GM12891 (cell line): ENCODE data around the gene ALDH9A1.

Experiments
- DNase-seq: peaks from one replicate; pipeline ENCODE4 v3.0.0; 2011; ENCODE audit warnings: low spot score; ENCODE audit not compliant: insufficient read length
- FAIRE-seq: peaks from 2 replicates; lab custom pipeline; 2011; peaks lifted over from hg19 to GRCh38; lab: Jason Lieb, UNC
- PAX5 ChIP-seq: IDR thresholded peaks from 2 replicates; pipeline ENCODE4 v1.6.1; 2011; ENCODE audit warnings: low read length, moderate library complexity, mild to moderate bottlenecking; ENCODE audit not compliant: insufficient read depth, severe bottlenecking
- POLR2A ChIP-seq: IDR thresholded peaks from 2 replicates; pipeline ENCODE4 v1.6.1; 2011; ENCODE audit warnings: low read depth, low read length, control low read depth
- POLR2AphosphoS5 ChIP-seq: IDR thresholded peaks from 2 replicates; pipeline ENCODE4 v1.6.1; 2011; ENCODE audit warnings: low read depth, low read length, control low read depth
- POU2F2 ChIP-seq: IDR thresholded peaks from 2 replicates; pipeline ENCODE4 v1.6.1; 2011; ENCODE audit warnings: low read depth, mild to moderate bottlenecking, control low read depth, low read length, moderate library complexity
- SPI1 ChIP-seq: IDR thresholded peaks from 2 replicates; pipeline ENCODE4 v1.6.1; 2011; ENCODE audit warnings: low read depth, low read length, control low read depth
- TAF1 ChIP-seq: IDR thresholded peaks from 2 replicates; pipeline ENCODE4 v1.6.1; 2011; ENCODE audit warnings: low read depth, low read length, control low read depth

Gene ALDH9A1

DNA sequence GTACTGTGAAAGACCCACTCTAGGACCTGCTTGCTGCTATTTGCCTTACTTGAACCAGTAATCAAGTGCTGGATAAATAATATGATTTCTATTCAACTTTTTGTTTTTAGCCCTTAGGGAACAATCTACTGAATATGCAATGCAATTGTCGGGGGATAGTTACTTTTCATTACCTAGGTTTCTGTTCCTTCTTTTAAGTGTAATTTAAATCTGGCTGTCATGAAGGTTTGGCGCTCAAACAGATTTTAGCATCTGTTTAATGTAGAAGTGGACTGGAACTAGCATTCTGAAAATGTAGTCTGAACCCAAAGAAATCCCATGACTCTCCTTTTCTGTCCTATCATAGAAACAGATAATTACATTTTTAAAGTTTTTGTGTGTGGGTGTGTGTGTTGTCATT is 62.5 kb downstream of the ALDH9A1 start:
- DNase-seq (no peak), FAIRE-seq (no peak)
- TF ChIP-seq POLR2A (no peak), SPI1 (peak; percentile 82)

DNA sequence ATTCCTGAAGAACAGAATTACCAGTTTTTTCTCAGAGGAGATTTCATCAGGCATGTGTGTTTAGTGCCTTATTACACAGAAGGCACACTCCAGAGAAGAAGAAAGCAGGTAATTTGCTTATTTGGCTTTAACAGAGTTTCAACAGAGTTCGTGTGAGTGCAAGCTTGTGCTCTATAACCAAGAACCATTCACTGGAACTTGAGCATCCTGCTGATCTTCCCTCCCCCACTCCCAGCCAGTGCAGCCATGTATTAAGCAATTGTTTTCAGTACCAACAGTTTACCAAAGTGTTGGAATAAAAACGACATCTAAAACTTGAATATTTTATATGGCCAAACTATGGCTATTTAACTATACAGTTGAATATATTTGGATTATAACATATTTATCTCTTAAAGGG is 63.0 kb downstream of the ALDH9A1 start:
- TF ChIP-seq POLR2AphosphoS5 (no peak), POU2F2 (no peak), PAX5 (no peak), POLR2A (no peak), SPI1 (no peak), TAF1 (no peak)
- DNase-seq (no peak), FAIRE-seq (peak; percentile 73)

DNA sequence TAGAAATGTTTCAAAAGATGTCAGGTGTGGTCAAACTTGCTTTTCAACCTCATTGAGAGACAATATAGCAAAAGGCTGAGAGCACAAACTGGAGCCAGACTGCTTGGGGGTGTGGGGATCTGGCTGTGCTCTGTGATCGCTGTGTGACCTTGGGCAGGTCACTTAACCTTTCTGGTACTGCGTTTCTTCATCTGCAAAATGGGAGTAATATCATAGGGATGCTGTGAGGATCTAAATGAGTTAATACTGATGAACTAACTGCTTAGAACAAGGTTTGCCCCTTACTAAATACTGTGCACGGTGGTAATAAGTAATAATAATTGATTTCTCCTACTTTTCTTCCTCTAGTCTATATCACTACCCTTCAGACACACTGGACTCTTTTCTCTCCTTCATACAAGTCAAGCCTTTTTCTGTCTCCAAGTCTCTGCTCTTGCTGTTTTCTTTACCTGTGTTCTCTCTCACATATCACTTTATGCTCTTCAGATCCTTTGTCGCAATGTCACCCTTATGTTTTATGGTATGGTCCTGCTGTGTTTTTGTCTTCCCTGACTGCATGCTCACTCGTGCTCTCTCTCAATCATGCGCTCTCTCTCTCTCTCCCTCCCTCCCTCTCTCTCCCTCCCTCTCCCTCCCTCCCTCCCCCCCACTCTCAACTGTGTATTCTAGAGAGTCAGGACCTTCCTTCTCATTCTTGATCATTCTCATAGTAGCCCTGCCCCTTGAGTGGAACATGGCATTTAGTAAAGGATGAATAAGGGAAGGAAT is 64.0 kb downstream of the ALDH9A1 start:
- no peak for FAIRE-seq
- TF ChIP-seq SPI1 (no peak), PAX5 (no peak), POLR2A (no peak), POU2F2 (no peak), POLR2AphosphoS5 (no peak), TAF1 (no peak)
- no peak for DNase-seq

GRCh38 chr1:165633614-165634013 is 64.7 kb downstream of the ALDH9A1 start:
- no peak for FAIRE-seq
- no peak for TF ChIP-seq PAX5
- DNase-seq, result no peak

DNA sequence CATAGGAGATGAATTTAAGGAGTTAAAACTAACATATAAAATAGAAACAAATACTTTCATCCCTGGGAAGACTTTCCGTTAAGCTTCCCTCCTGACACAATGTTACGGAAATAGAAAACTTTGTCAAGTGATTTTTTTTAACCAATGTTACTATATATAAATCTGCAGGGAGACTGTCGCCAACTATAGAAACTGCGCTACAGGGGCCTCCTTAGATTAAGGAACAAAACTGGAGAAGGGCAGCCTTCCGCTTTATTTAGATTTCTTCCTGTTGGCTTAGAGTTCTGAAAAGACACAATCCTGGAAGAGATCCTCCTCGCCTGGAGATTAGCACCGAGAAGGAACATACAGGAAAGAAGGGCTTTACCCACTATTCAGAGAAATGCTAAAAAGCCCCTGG is 65.9 kb downstream of the ALDH9A1 start:
- no peak for FAIRE-seq
- no peak for DNase-seq
- no peak for TF ChIP-seq POLR2AphosphoS5
- no peak for TF ChIP-seq PAX5
- TF ChIP-seq TAF1, result no peak
- no peak for TF ChIP-seq POU2F2
- no peak for TF ChIP-seq POLR2A
- no peak for TF ChIP-seq SPI1

DNA sequence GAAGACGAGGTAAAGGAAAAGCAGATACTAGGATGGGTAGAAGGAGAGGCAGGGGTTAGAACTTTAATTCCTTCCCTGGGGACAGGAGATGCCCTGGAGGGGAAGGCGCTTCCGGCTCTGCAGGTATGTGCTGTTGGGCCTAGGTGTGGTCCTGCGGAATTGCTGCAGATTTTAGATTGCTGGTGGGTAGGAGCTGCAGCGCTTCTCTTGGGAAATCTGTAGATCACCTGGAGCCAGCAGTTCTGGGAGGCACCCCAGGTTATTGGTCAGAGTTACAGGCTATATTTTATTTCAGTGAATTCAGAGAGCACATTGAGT is 66.3 kb downstream of the ALDH9A1 start:
- DNase-seq (no peak), FAIRE-seq (no peak)
- TF ChIP-seq SPI1, result no peak
- no peak for TF ChIP-seq POLR2AphosphoS5
- no peak for TF ChIP-seq TAF1
- no peak for TF ChIP-seq POU2F2
- no peak for TF ChIP-seq PAX5
- TF ChIP-seq POLR2A, result no peak

- TF ChIP-seq SPI1 (no peak), POU2F2 (no peak), POLR2A (no peak), TAF1 (no peak)
- FAIRE-seq (peak; percentile 70), DNase-seq (no peak)
Observed at GRCh38 chr1:165631342-165632151, 66.8 kb downstream of the ALDH9A1 start.

DNA sequence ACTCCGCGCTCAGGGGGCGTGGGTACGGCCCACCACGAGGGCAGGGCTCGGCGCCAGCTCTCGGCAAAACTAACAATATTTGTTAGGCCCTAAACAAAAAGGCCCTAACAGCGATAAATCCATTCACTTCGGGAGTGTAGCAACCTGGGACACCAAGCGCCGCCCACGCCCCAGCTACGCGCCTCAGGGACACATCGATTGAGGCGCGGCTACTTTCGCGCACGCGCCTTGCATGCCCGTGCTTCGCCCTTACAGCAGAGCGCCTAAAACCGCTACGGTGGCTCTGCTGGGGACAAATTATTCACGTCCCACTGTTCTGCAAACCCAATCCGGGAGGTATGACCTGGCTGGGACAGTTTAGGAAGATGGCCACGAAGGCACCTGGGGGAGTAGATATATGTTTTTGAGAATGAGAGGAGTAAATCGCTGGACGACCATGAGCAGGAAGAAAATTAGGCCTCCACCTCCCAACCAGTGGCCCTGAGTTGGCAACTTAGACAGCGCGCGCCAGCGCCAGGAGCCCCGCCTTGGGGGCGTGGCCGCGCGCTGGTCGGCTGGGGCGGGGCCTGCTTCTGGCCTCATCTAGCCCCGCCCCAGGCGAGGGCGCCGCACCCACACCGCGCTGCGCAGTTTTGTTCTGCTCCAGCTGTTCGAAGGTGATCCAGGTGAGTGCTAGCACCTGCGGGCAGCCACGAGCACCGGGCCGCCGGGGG is 67.6 kb downstream of the ALDH9A1 start, which contains the start of gene MGST3:
Gene MGST3 (plus strand): TSS at position 606 of the 713 bp plus-strand sequence. CDS start 18,614 bp downstream, outside the sequence.
- peak; percentile 91 for DNase-seq
- TF ChIP-seq POLR2A, result peak; percentile 36
- TF ChIP-seq POU2F2, result peak; percentile 64; the same call in 1 of the 2 replicates
- no peak for TF ChIP-seq SPI1
- no peak for TF ChIP-seq PAX5
- peak; percentile 51; the same call in 1 of the 2 replicates for TF ChIP-seq POLR2AphosphoS5
- TF ChIP-seq TAF1, result 0 out of 2 replicates have a peak, but pooled peaks have one; percentile 33
- peak; percentile 98 for FAIRE-seq

GRCh38 chr1:165629848-165630628 is 68.3 kb downstream of the ALDH9A1 start:
- no peak for DNase-seq
- TF ChIP-seq POU2F2 (no peak), SPI1 (no peak), POLR2AphosphoS5 (no peak), PAX5 (no peak), POLR2A (no peak), TAF1 (no peak)
- FAIRE-seq, result peak; percentile 20
